Stimulated activated CD4-positive, alpha-beta T cell treated with anti-CD3 and anti-CD28 coated beads, Interleukin-12 subunit alpha, Interleukin-12 subunit beta, amount 100 ng/mL, for 4 hours (primary cell): ENCODE data around the gene IQGAP2.

ENCODE experiments used
- DNase-seq: peaks from one replicate; pipeline ENCODE4 v3.0.0-alpha.2; 2020

Gene IQGAP2

DNA sequence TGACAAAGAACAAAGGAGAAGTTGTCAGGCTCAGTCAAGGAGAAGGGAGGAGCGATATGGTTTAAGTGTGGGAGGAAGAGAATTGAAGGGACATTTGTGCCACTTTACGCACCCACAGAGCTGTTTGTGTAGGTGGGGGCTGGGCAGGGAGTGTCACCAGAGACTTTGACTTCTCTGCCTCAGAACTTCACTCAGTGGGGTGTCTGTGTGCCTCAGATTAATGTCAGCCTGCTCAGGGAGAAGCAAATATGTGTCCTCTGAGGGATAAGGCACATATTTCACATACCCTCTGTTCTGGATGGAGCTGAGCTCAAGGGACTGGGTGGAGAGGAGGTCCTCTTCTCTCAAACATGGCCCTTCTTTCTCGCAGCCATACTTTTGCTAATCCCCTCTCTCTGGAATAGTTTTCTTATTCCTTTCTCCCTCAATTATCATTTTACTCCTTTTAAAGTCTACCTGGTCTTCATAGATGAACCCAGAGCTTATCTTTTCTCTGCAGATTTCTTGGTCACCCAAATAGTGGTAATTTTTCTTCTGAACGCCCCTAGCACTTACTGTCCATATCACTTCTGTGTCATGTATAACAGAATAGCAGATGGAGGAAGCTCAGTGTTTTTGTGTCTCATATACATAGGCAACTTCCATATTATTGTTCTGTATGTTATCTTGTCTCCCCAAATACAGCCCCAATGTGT is 77.0 kb downstream of the IQGAP2 start:
- DNase-seq = no peak

DNA sequence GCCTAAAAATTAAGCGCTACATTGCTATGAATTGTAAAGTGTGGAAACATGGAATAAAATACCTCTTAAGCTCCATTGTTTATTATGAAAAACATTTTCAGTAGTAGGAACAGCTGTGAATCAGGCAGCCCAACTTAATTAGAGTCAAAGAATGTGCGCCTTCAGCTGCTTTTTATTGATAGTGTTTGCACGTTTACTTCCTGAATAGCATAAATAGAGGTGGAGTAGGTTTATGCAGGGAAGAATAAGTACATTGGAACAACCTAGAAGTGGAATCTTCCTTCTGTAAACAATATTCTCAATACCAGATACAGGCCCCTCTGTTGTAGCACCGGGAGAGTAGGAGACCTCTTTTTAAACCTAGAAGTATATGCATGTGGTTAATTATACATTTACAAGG is 79.9 kb downstream of the IQGAP2 start:
- no peak for DNase-seq

GRCh38 chr5:76483433-76483832 is 80.3 kb downstream of the IQGAP2 start:
- no peak for DNase-seq

DNA sequence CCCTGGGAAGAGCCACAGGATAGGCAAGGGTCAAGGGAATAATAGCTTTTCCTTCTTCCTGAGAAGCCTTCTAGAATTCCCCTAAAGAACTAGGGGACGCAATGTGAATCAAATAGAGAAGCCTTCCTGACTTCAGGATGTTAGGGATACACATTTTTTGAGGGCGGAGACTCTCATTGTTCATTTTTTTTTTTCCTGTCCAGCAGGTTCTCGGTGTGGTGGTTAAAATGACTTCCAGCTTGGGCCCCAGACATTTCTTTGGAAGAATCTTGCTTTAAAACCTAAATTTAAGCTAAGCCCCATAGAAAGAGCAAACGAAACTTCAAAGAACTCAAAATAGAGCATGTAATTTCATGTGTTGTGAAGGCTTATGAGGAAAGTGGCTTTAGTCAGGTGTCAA is 80.8 kb downstream of the IQGAP2 start:
- no peak for DNase-seq

GRCh38 chr5:76485511-76485910 is 82.4 kb downstream of the IQGAP2 start:
- DNase-seq = no peak

- no peak for DNase-seq
Measured at GRCh38 chr5:76487386-76487785, 84.3 kb downstream of the IQGAP2 start.

GRCh38 chr5:76487821-76488220 is 84.7 kb downstream of the IQGAP2 start:
- no peak for DNase-seq

DNA sequence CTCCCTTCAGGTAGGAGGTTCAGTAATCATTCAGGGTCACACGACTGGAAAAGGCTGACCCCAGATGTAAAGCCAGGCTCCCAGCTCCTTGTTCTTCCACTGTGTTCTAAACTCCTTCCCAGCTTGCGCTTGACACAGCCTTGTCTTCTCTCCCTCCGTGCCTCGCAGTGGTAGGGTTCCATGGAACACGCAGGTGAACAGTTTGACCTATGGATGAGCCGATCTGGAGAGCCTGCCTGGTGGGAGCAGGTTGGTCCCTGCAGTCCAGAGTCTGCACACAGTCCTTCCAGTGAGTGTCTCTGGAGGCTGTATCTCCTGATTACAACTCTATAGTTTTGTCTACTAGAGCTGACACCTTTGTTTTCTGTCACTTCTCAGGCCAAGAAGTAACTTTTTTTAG is 85.9 kb downstream of the IQGAP2 start:
- no peak for DNase-seq

GRCh38 chr5:76489877-76490688 is 87.0 kb downstream of the IQGAP2 start:
- DNase-seq = no peak

- DNase-seq = no peak
Measured at GRCh38 chr5:76490960-76491359, 87.9 kb downstream of the IQGAP2 start.

DNA sequence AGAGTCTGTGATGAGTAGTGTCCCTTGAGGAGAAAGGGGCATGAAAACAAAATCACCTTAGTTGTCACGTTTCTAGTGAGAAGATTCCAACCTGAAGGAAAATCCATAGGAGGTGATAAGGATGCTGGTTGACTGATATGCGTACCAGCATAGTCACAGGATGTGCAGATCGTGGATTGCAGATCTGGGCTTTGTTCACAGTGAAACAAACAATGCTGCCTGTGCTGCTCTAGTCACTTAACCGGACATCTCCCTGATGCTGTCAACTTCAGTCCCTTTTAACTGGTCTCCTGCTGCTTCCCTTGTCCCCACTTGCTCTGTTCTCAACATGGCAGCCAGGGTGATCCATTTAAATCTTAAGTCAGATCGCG is 89.7 kb downstream of the IQGAP2 start:
- no peak for DNase-seq

DNA sequence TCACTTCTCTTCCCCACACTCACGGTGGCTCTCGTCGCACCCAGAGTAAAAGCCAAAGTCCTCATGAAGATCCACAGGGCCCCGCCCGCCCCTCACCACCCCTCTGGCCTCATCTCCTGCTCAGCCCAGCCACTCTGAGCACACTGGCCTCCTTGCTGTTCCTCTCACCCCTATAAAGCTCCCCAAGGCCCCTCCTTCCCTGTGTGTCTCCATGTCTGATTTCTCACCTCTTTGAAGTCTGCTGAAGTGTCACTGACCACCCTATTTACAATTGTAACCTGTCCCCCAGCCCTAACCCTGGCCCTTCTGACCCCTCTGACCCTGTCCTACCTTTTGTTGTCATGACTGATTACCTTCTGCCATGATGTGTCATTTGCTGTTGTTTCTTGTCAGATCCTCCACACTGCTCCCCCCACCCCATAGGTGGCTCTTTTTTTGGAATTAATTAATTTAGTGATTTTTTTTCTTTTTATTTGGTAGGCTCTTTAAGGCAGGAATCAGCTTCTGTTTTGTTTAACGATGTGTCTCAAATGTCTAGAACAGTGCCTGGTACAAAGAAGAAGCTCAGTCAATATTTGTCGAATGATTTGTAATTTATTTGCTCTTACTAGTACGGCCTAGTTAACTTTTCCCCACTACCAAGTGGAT is 90.2 kb downstream of the IQGAP2 start:
- DNase-seq = no peak

- DNase-seq = no peak
Measured at GRCh38 chr5:76494201-76494600, 91.1 kb downstream of the IQGAP2 start.

- no peak for DNase-seq
Measured at GRCh38 chr5:76495870-76496269, 92.8 kb downstream of the IQGAP2 start.

GRCh38 chr5:76497065-76497460 is 94.0 kb downstream of the IQGAP2 start:
- no peak for DNase-seq

- no peak for DNase-seq
Measured at GRCh38 chr5:76497986-76498717, 95.1 kb downstream of the IQGAP2 start.

DNA sequence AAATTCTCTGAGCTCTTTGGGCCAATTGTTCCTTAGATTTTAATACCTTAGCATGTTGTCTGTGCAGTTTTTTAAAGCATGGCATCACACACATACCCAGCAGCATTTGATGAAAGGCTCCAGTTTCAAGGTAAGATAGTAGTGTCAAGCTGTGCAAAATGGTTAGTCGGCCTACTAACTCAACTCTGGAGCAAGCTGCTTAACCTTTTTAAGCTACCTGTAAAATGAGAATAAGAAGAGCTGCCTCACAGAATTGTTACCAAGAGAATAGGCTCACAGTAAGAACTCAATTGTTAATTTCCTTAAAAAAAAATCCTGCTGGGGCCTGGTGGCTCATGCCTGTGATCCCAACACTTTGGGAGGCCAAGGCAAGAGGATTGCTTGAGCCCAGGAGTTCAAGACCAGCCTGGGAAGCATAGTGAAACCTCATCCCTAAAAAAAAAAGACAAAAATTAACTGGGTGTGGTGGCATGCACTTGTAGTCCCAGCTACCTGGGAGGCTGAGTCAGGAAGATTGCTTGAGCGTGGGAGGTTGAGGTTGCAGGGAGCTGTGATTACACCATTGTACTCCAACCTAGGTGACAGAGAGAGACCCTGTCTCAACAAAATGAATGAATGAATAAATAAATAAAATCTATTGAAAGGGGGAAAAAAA is 96.5 kb downstream of the IQGAP2 start:
- DNase-seq = no peak

- no peak for DNase-seq
Measured at GRCh38 chr5:76500633-76501393, 97.7 kb downstream of the IQGAP2 start.

DNA sequence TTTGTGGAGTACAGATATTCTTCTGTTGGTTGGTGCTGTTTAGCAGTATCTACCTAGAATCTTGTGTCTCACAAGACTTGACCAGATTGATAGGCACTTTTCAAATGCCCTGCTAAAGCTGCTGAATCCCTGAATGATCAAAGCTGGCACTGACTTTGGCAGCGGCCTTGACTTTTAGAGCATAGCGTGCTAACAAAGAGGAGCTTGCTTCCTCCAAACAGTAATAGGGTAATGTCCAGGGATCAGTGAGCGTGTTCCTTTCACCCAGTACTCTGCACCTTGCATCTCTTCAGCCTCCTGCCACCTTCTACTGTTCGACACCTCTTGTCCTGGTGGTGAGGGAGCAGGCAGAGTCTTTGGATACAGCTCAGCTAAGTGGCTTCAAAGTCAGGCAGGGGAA is 100.8 kb downstream of the IQGAP2 start:
- DNase-seq = no peak

DNA sequence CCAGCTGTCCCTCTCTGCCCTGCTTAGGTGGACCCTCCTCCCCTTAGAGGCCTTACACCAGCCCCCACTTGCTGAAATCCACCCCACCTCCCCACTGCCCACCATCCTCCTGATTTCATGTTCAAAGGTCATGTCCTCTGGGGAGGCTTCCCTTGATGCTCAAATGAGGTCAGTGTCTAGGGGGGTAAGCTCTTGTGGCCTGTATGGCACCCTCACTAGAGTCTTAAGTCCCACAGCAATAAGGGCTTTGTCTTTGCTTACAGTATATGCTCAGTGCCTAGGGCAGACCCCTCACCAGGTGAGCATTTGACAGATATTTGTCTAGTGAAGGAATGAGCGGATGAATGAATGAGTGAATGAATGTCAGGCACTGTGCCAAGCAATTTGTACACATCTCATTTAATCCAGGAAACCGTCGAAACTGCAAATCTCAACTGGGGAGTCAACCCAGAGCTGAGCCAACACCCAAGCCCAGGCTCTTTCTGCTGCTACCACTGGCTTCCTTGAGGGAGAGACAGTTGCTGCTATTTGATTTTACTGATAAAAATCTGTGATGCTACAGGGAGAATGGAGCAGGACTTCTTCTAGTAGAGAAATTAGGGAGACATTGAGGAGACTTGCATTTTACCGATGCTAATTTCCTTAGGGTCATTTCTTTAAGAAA is 101.9 kb downstream of the IQGAP2 start:
- no peak for DNase-seq

DNA sequence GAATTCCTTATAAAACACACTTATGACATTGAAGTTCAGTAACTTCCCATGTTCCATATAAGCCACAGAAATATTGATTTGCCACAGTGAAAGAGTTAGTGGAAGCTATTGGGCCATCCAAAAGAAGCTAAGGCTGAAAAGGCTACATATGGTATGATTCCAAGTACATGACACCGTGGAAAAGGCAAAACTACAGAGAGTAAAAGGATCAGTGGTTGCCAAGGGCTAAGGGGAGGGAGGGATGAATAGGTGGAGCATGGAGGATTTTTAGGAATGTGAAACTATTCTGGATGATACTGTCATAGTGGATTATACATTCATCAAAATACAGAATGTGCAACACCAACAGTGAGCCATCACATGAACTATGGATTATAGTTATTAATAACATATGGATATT is 110.4 kb downstream of the IQGAP2 start:
- no peak for DNase-seq

GRCh38 chr5:76514292-76514691 is 111.2 kb downstream of the IQGAP2 start:
- no peak for DNase-seq
